ENCODE data around the gene BTBD19.
"Not testable (repeated sequence)": the region's sequence is repeated elsewhere in the genome, so short reads cannot be mapped to it uniquely, and the experiment has no call there.

BTBD19 gene

DNA sequence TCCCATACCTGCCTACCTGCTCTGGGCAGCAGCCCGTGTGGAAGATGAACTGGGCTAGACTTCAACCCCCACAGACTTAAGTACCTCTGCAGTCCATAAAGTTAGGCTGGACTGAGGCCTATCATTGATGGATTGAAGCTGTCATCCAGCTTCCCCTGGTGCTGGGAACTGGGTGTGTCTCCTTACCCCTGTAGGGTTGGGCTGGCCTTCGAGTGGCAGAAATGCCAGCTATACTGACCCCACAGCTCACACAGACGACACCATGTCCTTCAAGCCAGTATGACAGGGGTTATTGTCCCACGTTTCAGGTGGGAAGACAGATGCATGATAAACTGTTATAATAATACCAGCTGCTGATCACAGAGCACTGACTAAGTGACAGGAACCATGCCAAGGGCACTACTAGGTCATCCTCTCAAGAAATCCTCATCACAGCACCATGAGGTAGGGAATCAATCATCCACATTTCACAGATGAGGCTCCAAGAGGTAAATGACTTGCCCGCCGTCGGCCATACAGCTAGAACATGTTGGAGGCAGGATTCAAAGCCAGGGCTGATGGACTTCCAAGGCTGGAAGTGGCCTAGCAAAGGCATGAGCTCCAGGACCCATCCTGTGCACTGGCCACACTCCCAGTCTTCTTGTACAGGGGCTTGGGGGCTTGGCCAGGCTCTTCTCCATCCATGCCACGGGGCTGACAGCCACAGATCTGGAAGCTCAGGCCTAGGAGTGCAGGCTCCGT lies 20.0 kb upstream of the BTBD19 start, which contains the start of gene BEST4:
Gene BEST4, minus strand, starts transcription at position 51 of the 741 bp plus-strand sequence. CDS start 465 bp downstream, outside the sequence.
- no peak for DNase-seq

DNA sequence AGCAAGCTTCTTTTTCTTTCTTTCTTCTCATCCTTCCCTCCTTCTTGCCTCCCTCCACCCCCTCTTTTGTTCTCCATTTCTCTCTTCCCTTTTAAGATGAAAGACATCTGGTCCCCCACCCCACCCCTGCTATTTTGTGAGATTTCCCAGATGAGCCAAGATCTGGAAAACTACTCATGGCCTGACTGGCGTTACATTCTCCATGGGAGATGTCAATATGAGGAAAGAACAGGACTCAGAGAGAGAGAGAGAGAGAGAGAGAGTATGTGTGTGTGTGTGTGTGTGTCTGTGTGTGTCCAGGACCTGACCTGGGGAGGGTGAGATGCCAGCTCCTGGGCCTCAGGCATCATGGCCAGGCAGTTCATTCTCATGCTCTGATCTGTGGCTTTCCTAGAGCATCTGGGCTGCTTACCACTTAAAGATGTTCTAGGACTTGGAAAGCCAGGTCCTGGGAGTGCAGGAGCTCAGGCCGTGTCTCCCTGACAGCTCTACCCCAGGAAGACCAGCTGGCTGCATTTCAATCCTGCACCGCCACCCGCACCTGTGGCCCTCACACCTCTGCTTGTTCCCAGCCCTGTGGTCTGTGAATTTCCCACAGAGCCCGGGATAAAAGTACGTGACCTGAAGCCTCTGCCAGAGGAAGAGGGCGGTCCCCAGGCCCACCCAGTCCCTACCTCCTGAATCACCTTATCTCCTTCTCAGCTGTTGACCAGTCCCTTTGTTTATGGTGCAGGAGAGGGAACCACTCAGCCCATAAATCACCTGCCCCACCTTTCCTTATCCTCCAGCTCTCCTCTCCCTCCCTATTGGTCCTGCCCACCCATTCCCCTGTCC lies 17.1 kb upstream of the BTBD19 start:
- DNase-seq, result no peak

- DNase-seq, result no peak
Measured at GRCh38 chr1:44792736-44793502, 15.4 kb upstream of the BTBD19 start.

DNA sequence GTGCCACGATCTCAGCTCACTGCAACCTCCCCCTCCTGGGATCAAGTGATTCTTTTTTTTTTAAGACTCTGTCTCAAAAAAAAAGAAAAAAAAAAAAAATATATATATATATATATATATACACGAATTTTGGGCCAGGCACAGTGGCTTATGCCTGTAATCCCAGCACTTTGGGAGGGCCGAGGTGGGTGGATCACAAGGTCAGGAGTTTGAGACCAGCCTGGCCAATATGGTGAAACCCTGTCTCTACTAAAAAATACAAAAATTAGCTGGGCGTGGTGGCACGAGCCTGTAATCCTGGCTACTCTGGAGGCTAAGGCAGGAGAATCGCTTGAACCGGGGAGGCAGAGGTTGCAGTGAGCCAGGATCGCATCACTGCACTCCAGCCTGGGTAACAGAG lies 10.4 kb upstream of the BTBD19 start:
- DNase-seq, result not testable (repeated sequence)

- DNase-seq, result no peak
Measured at GRCh38 chr1:44798481-44799365, 9.6 kb upstream of the BTBD19 start.

DNA sequence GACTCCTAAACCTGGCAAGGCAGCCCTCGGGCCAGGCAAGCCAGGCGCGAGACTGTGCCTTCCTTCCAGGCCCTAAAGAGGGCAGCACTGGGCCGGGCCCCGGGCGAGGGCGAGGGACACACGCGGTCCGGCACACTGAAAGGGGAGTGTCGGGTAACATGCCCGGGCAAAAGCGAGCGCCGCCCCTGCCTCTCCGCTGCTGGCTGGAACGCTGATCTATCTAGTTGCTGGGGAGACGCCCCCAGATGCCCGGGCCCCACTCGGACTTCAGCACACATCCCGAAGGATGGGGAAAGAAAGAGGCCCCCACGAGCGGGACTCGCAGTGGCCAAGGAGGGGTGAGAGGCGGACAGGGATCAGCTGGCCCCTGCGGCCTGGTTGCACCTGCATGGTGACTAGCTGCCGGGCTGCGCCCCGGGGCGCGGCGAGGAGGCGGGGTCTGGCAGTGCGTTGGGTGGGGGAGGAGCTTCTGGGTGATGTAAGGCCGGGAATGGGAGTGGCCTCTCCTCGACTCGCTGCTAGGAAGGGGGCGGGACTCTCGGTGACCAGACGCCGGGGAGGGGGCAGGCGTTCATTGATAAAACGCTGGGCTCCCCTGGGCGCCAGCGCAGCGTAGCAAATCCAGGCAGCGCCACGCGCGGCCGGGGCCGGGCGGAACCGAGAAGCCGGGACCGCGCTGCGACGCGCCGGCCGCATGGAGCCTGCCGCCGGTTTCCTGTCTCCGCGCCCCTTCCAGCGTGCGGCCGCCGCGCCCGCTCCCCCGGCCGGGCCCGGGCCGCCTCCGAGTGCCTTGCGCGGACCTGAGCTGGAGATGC lies 8.3 kb upstream of the BTBD19 start, which contains the start of gene PLK3:
Gene PLK3, plus strand, starts transcription at position 608 of the 815 bp plus-strand sequence. Its CDS starts 87 bp downstream, at position 695.
- peak; percentile 99 for DNase-seq

DNA sequence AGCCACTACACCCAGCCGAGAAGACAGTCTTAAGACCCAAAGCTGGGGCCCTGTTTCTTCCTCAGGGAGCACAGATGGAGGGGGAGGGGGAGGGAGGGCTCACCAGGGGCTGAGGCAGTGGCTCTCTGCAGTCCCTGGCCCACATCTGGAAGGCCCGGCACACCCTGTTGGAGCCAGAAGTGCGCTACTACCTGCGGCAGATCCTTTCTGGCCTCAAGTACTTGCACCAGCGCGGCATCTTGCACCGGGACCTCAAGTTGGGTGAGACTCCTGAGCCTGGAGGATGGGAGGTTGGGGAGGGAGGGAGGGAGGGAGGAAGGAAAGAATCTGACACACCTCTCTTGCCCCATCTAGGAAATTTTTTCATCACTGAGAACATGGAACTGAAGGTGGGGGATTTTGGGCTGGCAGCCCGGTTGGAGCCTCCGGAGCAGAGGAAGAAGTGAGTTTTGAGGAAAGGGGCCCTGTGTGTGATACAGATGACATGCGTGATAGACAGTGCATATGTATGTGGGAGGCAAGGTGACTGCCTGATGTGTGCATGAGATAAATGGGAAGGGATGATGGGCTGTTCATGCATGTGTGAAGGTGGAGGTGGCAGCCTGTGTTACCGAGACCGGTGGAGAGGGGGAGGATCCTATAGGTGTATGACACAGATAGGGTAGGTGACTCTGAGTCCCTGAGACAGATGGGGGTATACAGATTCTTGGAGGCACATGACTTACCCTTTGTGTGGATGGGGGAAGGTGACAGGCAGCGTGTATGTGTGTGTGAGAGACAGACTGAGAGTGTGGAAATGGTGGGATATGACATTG lies 6.6 kb upstream of the BTBD19 start:
- DNase-seq, result peak; percentile 71

DNA sequence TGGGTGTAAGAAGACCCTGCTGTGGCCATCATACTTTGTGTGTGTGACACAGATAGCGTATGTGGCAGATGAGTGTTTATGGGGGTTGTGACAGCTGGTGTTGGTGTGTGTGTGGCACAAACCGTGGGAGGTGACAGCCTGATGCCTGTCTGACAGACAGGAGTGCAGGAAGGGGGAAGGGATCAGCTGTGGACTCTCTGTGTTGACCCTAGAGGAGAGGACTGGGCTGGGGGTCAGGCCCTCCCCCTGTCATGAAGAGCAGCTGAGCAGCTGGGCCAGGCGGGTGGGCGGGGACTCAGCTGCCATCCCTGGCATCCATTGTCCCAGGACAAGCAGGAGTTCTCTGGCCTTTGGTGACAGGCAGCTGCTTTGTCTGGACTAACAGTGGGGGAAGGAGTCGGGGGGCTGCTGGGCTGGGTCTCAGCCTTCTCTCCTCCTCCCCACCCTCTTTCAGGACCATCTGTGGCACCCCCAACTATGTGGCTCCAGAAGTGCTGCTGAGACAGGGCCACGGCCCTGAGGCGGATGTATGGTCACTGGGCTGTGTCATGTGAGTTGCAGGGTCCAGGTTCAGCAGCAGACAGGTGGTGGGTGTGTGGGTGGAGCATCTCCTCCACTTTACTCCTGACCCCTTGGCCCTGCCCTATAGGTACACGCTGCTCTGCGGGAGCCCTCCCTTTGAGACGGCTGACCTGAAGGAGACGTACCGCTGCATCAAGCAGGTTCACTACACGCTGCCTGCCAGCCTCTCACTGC lies 5.8 kb upstream of the BTBD19 start:
- DNase-seq, result no peak

DNA sequence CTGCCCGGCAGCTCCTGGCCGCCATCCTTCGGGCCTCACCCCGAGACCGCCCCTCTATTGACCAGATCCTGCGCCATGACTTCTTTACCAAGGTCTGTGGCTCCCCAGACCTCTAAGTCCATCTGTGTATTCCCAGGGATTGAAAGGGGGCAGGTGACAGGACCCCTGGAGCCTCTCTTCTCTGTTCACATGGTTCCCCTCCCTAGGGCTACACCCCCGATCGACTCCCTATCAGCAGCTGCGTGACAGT lies 5.3 kb upstream of the BTBD19 start:
- DNase-seq, result no peak

- no peak for DNase-seq
Measured at GRCh38 chr1:44803312-44804095, 4.8 kb upstream of the BTBD19 start.

DNA sequence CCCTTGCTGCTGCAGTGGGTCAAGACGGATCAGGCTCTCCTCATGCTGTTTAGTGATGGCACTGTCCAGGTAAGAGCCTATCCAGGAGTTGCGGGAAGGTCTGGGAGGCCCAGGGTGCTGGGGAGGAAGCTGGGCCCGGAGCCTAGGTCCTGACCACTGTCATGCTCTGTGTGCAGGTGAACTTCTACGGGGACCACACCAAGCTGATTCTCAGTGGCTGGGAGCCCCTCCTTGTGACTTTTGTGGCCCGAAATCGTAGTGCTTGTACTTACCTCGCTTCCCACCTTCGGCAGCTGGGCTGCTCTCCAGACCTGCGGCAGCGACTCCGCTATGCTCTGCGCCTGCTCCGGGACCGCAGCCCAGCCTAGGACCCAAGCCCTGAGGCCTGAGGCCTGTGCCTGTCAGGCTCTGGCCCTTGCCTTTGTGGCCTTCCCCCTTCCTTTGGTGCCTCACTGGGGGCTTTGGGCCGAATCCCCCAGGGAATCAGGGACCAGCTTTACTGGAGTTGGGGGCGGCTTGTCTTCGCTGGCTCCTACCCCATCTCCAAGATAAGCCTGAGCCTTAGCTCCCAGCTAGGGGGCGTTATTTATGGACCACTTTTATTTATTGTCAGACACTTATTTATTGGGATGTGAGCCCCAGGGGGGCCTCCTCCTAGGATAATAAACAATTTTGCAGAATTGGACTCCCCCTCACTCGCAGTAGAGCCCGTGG lies 2.9 kb upstream of the BTBD19 start:
- no peak for DNase-seq

- no peak for DNase-seq
Measured at GRCh38 chr1:44806025-44806703, 2.2 kb upstream of the BTBD19 start.

GRCh38 chr1:44806704-44807363 lies 1.5 kb upstream of the BTBD19 start, which contains the start of gene DYNLT4:
TSS of gene DYNLT4 (minus strand) at chr1:44807351. CDS start at chr1:44806668, 683 bp downstream.
- no peak for DNase-seq

- peak; percentile 91 for DNase-seq
Measured at GRCh38 chr1:44807364-44808062, 810 bp upstream of the BTBD19 start.

DNA sequence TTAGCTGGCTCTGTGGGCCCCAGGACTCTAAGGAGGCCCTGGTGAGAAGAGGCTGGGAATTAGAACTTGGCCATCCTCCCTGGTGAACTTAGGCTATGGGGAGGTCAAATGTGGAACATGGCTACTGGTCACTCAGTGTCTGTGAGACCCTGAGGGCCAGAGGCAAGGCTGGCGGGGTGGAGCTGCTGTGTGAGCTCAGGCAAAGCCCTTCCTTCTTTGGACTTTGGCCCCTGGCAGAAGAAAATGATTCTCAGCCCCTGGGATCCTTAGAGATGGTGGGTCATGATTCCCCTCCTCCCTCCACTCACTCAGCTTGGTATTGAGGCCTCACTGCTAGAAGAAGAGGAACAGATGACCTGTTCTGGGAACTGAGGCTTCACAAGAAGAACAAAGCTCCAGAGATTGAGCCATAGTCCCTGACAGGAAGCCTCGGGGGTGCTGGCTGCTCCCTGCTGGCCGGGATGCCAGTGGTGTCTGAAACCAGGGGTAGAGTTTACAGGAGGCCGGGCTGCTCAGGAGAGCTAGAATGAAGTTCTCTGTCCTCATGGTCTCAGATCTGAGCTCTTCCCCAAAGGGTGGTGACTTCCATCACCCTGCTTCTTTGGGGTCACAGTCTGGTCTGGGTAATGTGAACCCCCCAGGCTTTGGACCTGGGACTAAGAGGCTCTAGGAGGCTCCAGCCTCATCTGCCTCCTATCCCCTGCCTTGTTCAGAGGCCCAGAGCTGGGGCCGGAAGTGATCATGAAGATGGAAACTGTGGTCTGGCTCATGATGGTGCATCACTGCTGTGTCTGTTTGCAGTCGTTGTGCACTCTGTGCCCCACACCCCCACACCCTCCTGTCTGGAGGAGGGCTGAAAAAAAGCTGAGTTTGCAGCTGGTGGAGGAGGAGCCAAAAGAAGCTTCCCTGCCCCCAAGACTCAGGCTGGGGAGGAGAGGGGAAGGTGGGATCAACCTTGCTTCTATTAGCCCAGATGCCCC lies 905 bp downstream of the BTBD19 start:
- DNase-seq, result peak; percentile 92
